AG04450 (cell line): ENCODE results near the gene RAB31. TPM values are rescaled to one million over a fixed set of nuclear protein-coding genes. Genes with fewer than 3 reads are reported as not detected.
A peak's percentile ranks its signal among the peaks of the same experiment; 100 is the strongest.
"Not testable (repeated sequence)": the region's sequence is repeated elsewhere in the genome, so short reads cannot be mapped to it uniquely, and the experiment has no call there.

ENCODE experiments used
- CTCF ChIA-PET: fragments of 300-600, 350-600 bp; formaldehyde crosslinking; extraction: SDS; loops from one replicate; lab custom pipeline; 2022; ENCODE audit warnings: antibody characterized with exemption, inconsistent platforms; lab: Charles Lee
- POLR2A ChIA-PET: fragments of 350-600 bp; formaldehyde crosslinking; extraction: SDS; loops from one replicate; lab custom pipeline; 2021; ENCODE audit warnings: antibody characterized with exemption, inconsistent platforms; lab: Yijun Ruan, JAX
- DNase-seq: peaks from one replicate; pipeline ENCODE4 v3.0.0-alpha.2; 2011; ENCODE audit warnings: low read depth, low spot score
- H3K27ac ChIP-seq: one replicate; pipeline ENCODE4 v1.5.1; 2012; ENCODE audit warnings: low read depth, low read length, control low read depth
- H3K27me3 ChIP-seq: one replicate; pipeline ENCODE4 v1.6.0; 2012; ENCODE audit warnings: low read length; ENCODE audit not compliant: control insufficient read depth, insufficient read depth
- H3K4me3 ChIP-seq: 2 replicates; pipeline ENCODE4 v1.5.1; 2011; ENCODE audit warnings: mild to moderate bottlenecking, low read depth, low read length, control low read depth
- H3K9me3 ChIP-seq: 2 replicates; pipeline ENCODE4 v1.5.1; 2012; ENCODE audit warnings: low read length; ENCODE audit not compliant: control insufficient read depth, insufficient read depth
- polyA plus RNA-seq: library from polyadenylated mRNA; depleted of rRNA; stranded (reverse); fragments of >200 nt; gene quantifications from 2 replicates; pipeline ENCODE4 v1.2.3, GENCODE V29; 2011
- TF ChIP-seq, protein P1 (sequence below): IDR thresholded peaks from 2 replicates; pipeline ENCODE4 v1.5.1; 2011; ENCODE audit warnings: low read depth, low read length, control low read depth, inconsistent platforms

Gene RAB31
- polyA plus RNA-seq, 1 experiment, result 43.7 TPM

- DNase-seq, result no peak
- ChIA-PET POLR2A (no interaction called here), CTCF (no interaction called here)
- no peaks in the 10 kb centered on the region for H3K27me3 ChIP-seq
- no peak overlapping the region for H3K27ac ChIP-seq
- TF ChIP-seq, protein P1, sequence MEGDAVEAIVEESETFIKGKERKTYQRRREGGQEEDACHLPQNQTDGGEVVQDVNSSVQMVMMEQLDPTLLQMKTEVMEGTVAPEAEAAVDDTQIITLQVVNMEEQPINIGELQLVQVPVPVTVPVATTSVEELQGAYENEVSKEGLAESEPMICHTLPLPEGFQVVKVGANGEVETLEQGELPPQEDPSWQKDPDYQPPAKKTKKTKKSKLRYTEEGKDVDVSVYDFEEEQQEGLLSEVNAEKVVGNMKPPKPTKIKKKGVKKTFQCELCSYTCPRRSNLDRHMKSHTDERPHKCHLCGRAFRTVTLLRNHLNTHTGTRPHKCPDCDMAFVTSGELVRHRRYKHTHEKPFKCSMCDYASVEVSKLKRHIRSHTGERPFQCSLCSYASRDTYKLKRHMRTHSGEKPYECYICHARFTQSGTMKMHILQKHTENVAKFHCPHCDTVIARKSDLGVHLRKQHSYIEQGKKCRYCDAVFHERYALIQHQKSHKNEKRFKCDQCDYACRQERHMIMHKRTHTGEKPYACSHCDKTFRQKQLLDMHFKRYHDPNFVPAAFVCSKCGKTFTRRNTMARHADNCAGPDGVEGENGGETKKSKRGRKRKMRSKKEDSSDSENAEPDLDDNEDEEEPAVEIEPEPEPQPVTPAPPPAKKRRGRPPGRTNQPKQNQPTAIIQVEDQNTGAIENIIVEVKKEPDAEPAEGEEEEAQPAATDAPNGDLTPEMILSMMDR, result no peak
- H3K4me3 ChIP-seq, result no peak overlapping the region
- no peaks in the 10 kb centered on the region for H3K9me3 ChIP-seq
These were observed 42.8 kb upstream of the RAB31 start for GRCh38 chr18:9665314-9665713.

DNA sequence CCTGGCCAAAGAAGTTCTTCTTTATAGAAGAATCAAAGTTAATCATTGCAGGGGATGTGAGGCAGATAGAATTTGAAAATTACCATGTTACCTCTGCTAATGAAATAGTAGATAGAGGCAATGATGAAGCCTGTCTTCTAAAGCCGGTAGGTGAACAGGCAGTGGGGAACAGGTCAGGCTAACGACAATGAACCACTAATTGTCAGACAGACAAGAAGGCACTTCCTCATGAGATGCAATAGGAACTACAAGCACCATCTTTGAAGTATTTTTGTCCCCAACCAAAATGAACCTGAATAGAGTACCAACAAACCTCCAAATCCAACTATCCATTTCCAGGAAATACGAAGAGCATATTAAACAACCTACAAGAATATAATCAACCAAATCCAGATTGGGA is 41.6 kb upstream of the RAB31 start:
- ChIA-PET POLR2A (no interaction called here), CTCF (no interaction called here)
- TF ChIP-seq, protein P1, result no peak
- no peak overlapping the region for H3K27ac ChIP-seq
- DNase-seq, result no peak
- H3K4me3 ChIP-seq, result no peak overlapping the region
- no peaks in the 10 kb centered on the region for H3K9me3 ChIP-seq
- H3K27me3 ChIP-seq, result no peaks in the 10 kb centered on the region

DNA sequence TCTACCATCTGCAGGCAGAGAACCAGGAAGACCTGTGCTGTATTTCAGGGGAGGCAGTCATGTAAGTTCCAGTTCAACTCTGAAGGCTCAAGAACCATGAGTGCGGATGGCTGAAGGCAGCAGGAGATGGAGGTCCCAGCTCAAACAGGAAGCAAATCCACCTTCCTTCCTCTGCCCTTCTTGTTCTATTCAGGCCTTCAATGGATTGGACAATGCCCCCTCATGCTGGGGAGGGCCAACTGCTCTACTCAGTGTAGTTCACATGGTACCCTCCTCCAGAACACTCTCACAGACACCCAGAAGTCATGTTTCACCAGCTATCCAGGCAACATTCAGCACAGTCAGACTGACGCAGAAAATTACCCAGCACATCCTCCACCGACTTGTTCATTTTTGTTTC is 39.1 kb upstream of the RAB31 start:
- POLR2A ChIA-PET, result no interaction called here
- Histone ChIP-seq H3K27ac (no peak overlapping the region), H3K4me3 (no peak overlapping the region), H3K9me3 (no peaks in the 10 kb centered on the region), H3K27me3 (no peaks in the 10 kb centered on the region)
- CTCF ChIA-PET, result no interaction called here
- no peak for DNase-seq
- TF ChIP-seq, protein P1, result no peak

- H3K9me3 ChIP-seq, result no peaks in the 10 kb centered on the region
- no peak overlapping the region for H3K4me3 ChIP-seq
- CTCF ChIA-PET, result no interaction called here
- POLR2A ChIA-PET, result no interaction called here
- DNase-seq, result no peak
- no peak overlapping the region for H3K27ac ChIP-seq
- TF ChIP-seq, protein P1, result no peak
- no peaks in the 10 kb centered on the region for H3K27me3 ChIP-seq
These were observed 36.9 kb upstream of the RAB31 start for GRCh38 chr18:9671214-9671613.

GRCh38 chr18:9673296-9674251 is 34.5 kb upstream of the RAB31 start:
- Histone ChIP-seq H3K4me3 (no peak overlapping the region), H3K27me3 (no peaks in the 10 kb centered on the region), H3K9me3 (peaks cover 4% of the 10 kb centered on the region; the same call in 1 of the 2 replicates), H3K27ac (no peak overlapping the region)
- ChIA-PET POLR2A (interaction anchor here (0.6 kb wide), 1 partner anchor 24 kb away, joined by 5 read pairs; no protein-coding TSS in a partner anchor), CTCF (interaction anchor here (0.7 to 1.8 kb wide), 4 partner anchors 61 to 297 kb away, joined by 3 to 16 read pairs (median 4); no protein-coding TSS in a partner anchor)
- no peak for DNase-seq
- TF ChIP-seq, protein P1, result peak; percentile 28; the same call in 1 of the 2 replicates

DNA sequence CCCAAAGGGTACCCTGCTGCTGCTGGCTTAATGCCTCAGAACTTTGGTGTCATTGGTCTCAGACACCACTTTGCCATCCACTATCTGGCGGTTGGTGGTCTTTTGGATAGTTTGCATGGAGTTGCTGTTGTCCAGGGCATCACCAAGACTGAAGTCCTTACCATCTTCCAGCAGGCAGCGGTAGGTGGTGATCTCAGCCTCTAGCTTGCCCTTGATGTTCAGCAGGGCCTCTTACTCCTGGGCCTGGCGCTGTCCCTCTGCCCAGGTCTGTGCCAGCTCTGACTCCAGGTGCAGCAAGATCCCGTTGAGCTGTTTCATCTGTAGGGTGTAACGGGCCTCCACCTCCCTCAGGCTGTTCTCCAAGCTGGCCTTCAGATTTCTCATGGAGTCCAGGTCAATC is 29.9 kb upstream of the RAB31 start:
- CTCF ChIA-PET, POLR2A ChIA-PET, H3K27me3 ChIP-seq, DNase-seq, H3K4me3 ChIP-seq, H3K27ac ChIP-seq, H3K9me3 ChIP-seq: not testable (repeated sequence)
